Mammary epithelial cell (primary cell): ENCODE measurements around the gene NHLRC2.

ENCODE experiments used
- CTCF ChIP-seq, 2 donors: IDR thresholded peaks in 1 of 2; conservative IDR thresholded peaks in 1 of 2; 2 replicates each; pipeline ENCODE4 v1.5.1; 2011 to 2012; ENCODE audit warnings: inconsistent platforms in 2 of 2, low read length in 2 of 2, mild to moderate bottlenecking in 2 of 2, control low read depth in 1 of 2, low read depth in 1 of 2; ENCODE audit not compliant: insufficient read depth in 1 of 2; ENCODE audit errors: extremely low read depth in 1 of 2
- EZH2 ChIP-seq: IDR thresholded peaks from 2 replicates; pipeline ENCODE4 v1.6.1; 2012; ENCODE audit warnings: low read length, inconsistent platforms, borderline replicate concordance

- TF ChIP-seq CTCF (conservative IDR thresholded peaks at IDR 0.05 in 1 of 2, IDR thresholded peaks at IDR 0.05 in 1 of 2; ENCODE audit: extremely low read depth in 1 of 2, insufficient read depth in 1 of 2, low read depth in 1 of 2, low read length in 2 of 2) (no peak), EZH2 (no peak)
Observed at GRCh38 chr10:113965683-113966082, 111.2 kb downstream of the NHLRC2 start.
